K562 (cell line): ENCODE data around the gene FAM174C.

ENCODE experiments used
- ADNP ChIP-seq: fragments of 200-800 bp; sonication (Bioruptor generic); IDR thresholded peaks from 2 replicates; pipeline ENCODE4 v1.6.1; 2016; ENCODE audit warnings: missing genetic modification characterization, missing compliant biosample characterization
- ZNF589 ChIP-seq: fragments of 200-800 bp; sonication (Bioruptor generic); IDR thresholded peaks from 2 replicates; pipeline ENCODE4 v1.6.1; 2016; ENCODE audit warnings: low read depth, missing genetic modification characterization, missing compliant biosample characterization

- TF ChIP-seq ZNF589 (CRISPR knock-in tag) (no peak), ADNP (tag) (no peak)
Observed at GRCh38 chr19:1325568-1326294, 50.4 kb downstream of the FAM174C start.
